Sigmoid colon (tissue), 4 donors: Measurements from ENCODE around the gene TBC1D23.
A peak's percentile ranks its signal among the peaks of the same experiment; 100 is the strongest.

Experiments used
- CTCF ChIP-seq, 4 experiments: fragments of 450-650 bp in 3 of 4; fragments of 200-600 bp in 1 of 4; IDR thresholded peaks; one replicate each; pipeline ENCODE4 v1.5.1; 2016 to 2019; ENCODE audit warnings: antibody characterized with exemption in 4 of 4, mild to moderate bottlenecking in 3 of 4, moderate library complexity in 2 of 4
- POLR2A ChIP-seq, 2 donors: fragments of 450-650 bp; IDR thresholded peaks; one replicate each; pipeline ENCODE4 v1.6.1; 2016; ENCODE audit warnings: antibody characterized with exemption in 2 of 2, mild to moderate bottlenecking in 2 of 2, moderate library complexity in 2 of 2
- POLR2AphosphoS5 ChIP-seq, 4 donors: sonication (generic); formaldehyde crosslinking; IDR thresholded peaks; one replicate each; pipeline ENCODE4 v1.6.1; 2017; ENCODE audit warnings: antibody characterized with exemption in 4 of 4

DNA sequence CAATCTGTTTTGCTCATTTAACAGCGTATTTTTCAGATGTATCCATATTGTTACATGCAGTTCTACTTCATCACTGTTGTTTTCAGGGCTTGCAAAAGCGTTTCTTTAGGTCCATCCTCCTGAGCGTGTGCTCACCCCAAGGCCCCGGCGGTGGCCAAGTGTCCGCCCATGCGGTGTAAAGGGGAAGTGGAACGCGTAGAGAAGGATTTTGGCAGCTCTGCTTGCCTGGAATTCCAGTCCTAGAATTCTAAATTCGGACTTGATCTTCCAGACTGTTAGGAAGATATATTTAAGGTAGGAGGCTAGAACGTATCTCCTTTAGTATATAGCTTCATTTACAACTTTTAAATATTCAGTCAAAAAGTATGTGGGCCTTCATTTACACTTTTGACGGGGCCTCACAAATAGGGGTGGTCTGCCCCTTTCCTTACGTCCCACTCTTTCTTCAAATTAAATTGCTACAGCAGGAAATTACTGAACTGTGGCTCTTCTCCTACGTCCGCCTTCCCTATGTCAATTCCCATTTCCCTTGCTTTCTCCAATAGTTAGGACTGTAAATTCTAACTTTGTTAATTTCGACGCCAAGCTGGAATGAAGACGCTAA lies 609 bp upstream of the TBC1D23 start:
- peak in 3 of 4 experiments; percentile 11 to 33 (median 30) for TF ChIP-seq CTCF (IDR thresholded peaks at IDR 0.05)
- TF ChIP-seq POLR2AphosphoS5 (IDR thresholded peaks at IDR 0.05) = no peak
- no peak for TF ChIP-seq POLR2A (IDR thresholded peaks at IDR 0.05)
